NK-92 treated with Interleukin-12 subunit alpha and Interleukin-12 subunit beta, amount 100 ng/mL, for 24 hours (cell line): ENCODE data around the gene NEK1.
"Not testable (repeated sequence)": the region's sequence is repeated elsewhere in the genome, so short reads cannot be mapped to it uniquely, and the experiment has no call there.

Experiments
- DNase-seq: peaks from one replicate; lab custom pipeline; 2025; lab: John Stamatoyannopoulos, UW

The NEK1 gene

GRCh38 chr4:169493164-169493524, 119.2 kb downstream of the NEK1 start:
- no peak for DNase-seq

GRCh38 chr4:169492436-169493163, 119.8 kb downstream of the NEK1 start:
- no peak for DNase-seq

GRCh38 chr4:169491211-169491610, 121.2 kb downstream of the NEK1 start:
- no peak for DNase-seq

DNA sequence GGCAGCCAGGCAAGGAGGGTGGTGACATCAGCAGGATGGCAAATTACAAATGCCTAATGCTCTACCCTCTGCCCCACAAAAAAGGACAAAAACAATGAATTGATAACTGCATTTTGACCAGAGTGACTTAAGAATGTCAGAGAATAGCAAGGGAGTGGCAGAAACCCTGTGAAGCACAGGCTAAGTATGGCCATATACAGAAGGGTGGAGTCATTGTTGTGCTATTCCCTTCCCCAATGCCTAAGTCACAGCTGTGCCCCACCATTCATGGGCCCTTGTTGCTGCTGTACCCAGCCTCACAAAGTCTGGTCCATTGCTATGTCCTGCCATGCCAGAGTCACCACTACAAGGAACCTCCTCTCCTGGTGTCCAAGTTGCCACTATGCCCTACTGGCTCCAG, 123.1 kb downstream of the NEK1 start:
- DNase-seq = no peak

DNA sequence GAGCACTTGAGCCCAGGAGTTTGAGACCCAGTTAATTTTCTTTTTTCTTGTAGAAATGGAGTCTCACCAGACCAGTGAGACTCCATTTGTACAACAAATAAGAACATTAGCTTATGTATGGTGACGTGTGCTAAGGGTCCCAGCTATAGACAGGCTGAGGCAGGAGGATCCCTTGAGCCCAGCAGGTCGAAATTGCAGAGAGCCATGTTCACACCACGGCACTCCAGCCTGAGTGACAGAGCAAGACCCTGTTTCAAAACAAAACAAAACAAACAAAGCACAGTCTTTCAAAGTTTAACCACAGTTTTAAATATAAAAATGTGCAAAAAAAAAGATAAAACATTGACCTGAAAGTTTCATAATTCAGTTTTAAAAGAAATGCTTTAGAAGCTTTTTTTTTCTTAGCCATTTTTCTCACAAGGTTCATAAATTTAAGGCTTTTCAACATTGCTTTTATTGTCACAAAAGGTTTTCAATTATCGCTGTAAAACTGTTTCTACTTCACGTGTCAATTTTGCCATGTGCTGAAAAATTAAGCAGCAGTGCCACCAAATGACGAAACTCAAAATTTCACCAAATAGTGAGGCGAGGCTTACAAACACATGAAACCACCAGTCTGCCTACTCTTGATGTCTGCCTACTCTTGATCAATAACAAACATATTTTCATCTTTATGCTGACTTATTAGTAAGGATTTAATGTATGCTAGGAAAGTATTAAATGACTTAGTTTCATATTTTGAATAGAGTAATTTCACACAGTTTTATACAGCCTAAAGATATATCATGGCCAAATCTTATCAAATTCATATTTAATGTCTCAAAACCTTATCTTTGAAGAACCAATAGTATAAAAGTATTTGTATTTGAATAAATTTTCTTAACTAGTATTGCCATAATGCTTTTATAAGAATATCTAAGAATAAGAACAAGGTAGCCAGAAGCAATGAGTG, 126.3 kb downstream of the NEK1 start:
- DNase-seq = no peak

DNA sequence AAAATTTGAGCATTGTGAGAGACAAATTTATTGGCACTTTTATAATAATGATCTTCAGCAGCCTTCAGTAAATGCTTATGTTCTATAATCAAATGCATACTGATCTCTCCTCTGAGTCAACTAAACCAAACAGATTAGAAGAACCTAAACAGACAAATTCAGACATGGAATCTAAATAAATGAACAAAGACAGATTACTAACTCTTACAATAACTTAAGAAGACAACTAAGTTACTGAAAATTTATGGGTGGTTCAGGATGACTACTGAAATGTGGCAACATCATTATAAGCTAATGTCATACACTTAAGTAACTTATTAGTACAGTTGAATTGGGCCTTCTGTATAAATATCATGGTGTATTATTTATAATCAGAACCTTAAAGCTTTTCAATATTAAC, 127.3 kb downstream of the NEK1 start:
- no peak for DNase-seq

DNA sequence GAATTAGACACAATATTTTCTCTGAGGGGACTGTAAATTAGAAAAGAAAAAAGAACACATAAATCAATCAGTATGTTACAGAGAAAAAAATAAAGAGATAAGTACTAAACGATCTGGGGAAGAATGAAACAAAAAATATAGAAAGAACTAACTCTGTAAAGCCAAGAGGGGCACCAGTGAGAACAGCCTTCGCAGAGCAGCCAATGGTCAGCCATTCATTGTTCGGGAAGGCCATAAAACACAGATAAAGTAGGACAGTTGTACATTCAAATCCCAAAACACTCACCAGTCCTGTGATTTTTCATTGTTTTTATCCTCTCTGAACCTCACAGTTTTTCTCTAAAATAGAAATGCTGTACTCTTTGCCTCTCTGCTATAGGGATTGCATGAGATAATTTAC, 127.9 kb downstream of the NEK1 start:
- no peak for DNase-seq

- DNase-seq = no peak
Measured at GRCh38 chr4:169464080-169464479, 148.3 kb downstream of the NEK1 start.

GRCh38 chr4:169460081-169460480, 152.3 kb downstream of the NEK1 start:
- DNase-seq = no peak

DNA sequence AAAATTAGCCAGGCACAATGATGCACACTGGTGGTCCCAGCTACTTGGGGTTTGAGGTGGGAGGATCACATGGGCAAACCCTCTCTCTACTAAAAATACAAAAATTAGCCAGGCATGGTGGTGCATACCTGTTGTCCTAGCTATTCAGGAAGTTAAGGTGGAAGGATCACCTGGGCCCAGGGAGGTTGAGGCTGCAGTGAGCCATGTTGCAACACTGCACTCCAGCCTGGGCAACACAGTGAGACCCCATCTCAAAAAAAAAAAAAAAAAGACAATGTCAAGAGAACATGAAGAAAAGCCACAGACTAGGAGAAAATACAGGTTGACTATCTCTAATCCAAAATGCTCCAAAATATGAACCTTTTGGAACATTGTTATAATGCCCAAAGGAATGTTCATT, 153.8 kb downstream of the NEK1 start:
- no peak for DNase-seq

DNA sequence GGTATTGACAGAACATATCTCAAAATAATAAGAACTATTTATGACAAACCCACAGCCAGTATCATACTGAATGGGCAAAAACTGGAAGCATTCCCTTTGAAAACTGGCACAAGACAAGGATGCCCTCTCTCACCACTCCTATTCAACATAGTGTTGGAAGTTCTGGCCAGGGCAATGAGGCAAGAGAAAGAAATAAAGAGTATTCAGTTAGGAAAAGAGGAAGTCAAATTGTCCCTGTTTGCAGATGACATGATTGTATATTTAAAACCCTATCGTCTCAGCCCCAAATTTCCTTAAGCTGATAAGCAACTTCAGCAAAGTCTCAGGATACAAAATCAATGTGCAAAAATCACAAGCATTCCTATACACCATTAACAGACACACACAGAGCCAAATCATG, 159.7 kb downstream of the NEK1 start:
- not testable (repeated sequence) for DNase-seq

GRCh38 chr4:169448935-169449334, 163.4 kb downstream of the NEK1 start:
- not testable (repeated sequence) for DNase-seq

GRCh38 chr4:169446824-169447223, 165.6 kb downstream of the NEK1 start:
- DNase-seq = no peak

DNA sequence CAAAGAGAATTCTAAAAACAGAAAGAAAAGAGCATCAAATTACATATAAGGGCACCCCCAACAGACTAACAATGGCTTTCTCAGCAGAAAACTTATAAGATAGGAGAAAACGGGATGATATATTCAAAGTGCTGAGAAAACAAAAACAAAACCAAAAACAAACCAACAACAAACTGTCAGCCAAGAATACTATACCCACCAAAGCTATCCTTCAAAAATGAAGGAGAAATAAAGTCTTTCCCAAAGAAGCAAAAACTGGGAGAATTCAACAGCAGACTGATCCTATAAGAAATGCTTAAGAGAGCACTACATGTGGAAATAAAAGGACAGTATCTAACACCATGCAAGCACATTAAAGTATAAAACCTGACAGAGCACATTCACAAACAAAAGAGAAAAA, 168.6 kb downstream of the NEK1 start:
- DNase-seq = no peak

GRCh38 chr4:169440446-169440845, 171.9 kb downstream of the NEK1 start:
- no peak for DNase-seq

DNA sequence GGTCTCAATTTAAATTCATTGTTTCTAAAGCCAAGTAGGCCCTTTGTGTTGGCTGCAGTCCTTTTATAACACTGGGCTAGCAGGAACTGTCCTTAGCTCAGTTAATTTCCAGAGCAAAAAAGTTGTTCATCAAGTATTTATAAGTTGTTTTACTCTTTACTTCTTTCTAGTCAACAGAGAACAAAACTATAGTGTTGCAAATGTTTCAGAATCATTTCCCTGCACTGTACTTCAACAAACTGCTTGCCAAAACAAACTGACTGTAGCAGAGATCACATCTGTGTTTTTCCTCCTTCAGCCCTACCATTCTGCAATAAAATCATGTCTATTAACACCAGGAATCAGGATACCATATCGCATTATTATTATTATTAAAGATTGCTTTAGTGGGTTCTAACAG, 173.1 kb downstream of the NEK1 start:
- no peak for DNase-seq

GRCh38 chr4:169438057-169438480, 174.3 kb downstream of the NEK1 start:
- DNase-seq = no peak

GRCh38 chr4:169437299-169438047, 174.9 kb downstream of the NEK1 start:
- DNase-seq = no peak

- DNase-seq = no peak
Measured at GRCh38 chr4:169436734-169437133, 175.6 kb downstream of the NEK1 start.

DNA sequence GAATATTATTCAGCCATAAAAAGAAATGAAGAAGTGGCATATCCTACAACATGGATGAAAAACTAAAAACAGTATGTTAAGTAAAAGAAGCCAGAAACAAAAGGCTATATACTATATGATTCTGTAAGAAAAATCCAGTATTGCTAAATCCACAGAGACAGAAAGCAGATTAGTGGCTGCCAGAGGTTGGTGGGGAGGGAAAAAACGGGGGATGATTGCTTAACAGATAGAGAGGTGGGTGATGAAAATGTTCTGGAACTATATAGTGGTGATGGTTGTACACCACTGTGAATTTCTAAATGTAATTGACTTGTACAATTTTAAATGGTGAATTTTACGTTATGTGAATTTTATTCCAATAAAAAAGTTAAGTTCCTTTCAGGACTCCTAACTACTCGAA, 184.0 kb downstream of the NEK1 start:
- DNase-seq = no peak

GRCh38 chr4:169427727-169428126, 184.7 kb downstream of the NEK1 start:
- DNase-seq = not testable (repeated sequence)

GRCh38 chr4:169420291-169420690, 192.1 kb downstream of the NEK1 start:
- no peak for DNase-seq

DNA sequence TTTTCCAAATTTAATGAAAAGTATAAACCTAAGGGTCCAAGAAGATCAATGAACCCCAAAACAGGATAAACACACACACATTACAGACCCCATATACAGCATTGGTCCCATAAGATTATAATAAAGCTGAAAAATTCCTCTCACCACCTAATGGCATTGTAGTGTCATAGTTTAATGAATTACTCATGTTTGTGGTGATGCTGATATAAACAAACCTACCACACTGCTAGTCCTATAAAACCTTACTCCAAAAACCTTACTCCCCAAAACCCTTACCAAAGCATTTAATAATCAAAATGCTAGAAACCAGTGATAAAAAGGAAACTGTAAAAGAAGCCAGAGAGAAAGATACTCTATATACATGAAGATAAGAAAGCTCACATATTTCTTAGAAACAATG, 193.5 kb downstream of the NEK1 start:
- no peak for DNase-seq
